HG02870 (cell line): ENCODE data around the gene SYPL1.

Source experiments
- ATAC-seq: cut with Tn5 transposase; IDR thresholded peaks from one replicate; pipeline ENCODE4 v1.9.1; 2021; ENCODE audit warnings: mild to moderate bottlenecking, moderate library complexity; ENCODE audit not compliant: unreplicated experiment

The SYPL1 gene

GRCh38 chr7:106054156-106054910 lies 57.8 kb downstream of the SYPL1 start:
- no peak for ATAC-seq

GRCh38 chr7:106053109-106053508 lies 59.0 kb downstream of the SYPL1 start:
- ATAC-seq = no peak

GRCh38 chr7:106052681-106053080 lies 59.4 kb downstream of the SYPL1 start:
- ATAC-seq = no peak

- no peak for ATAC-seq
These were observed 61.4 kb downstream of the SYPL1 start for GRCh38 chr7:106050746-106051117.

GRCh38 chr7:106050002-106050745 lies 61.9 kb downstream of the SYPL1 start:
- ATAC-seq = no peak

- ATAC-seq = no peak
These were observed 62.9 kb downstream of the SYPL1 start for GRCh38 chr7:106049139-106049752.

GRCh38 chr7:106048706-106049020 lies 63.4 kb downstream of the SYPL1 start:
- ATAC-seq = no peak

GRCh38 chr7:106047818-106048705 lies 64.0 kb downstream of the SYPL1 start:
- ATAC-seq = no peak

GRCh38 chr7:106047184-106047583 lies 64.9 kb downstream of the SYPL1 start:
- no peak for ATAC-seq

GRCh38 chr7:106045586-106045985 lies 66.5 kb downstream of the SYPL1 start:
- no peak for ATAC-seq

GRCh38 chr7:106045139-106045538 lies 67.0 kb downstream of the SYPL1 start:
- no peak for ATAC-seq

GRCh38 chr7:106042196-106042611 lies 69.9 kb downstream of the SYPL1 start:
- ATAC-seq = no peak

- no peak for ATAC-seq
These were observed 70.9 kb downstream of the SYPL1 start for GRCh38 chr7:106041140-106041717.
